H9 (cell line): ENCODE results near the gene CD46. TPM values are rescaled to one million over a fixed set of nuclear protein-coding genes. Genes with fewer than 3 reads are reported as not detected.
A peak's percentile ranks its signal among the peaks of the same experiment; 100 is the strongest.
"Not testable (repeated sequence)": the region's sequence is repeated elsewhere in the genome, so short reads cannot be mapped to it uniquely, and the experiment has no call there.

Source experiments
- DNase-seq: peaks from one replicate; pipeline ENCODE4 v3.0.0-alpha.2; 2017
- H2AFZ ChIP-seq: one replicate; pipeline ENCODE4 v1.6.1; 2013; ENCODE audit warnings: mild to moderate bottlenecking, low read length, control low read depth, moderate library complexity
- H2AK5ac ChIP-seq: 2 replicates; pipeline ENCODE4 v1.6.1; 2013; ENCODE audit warnings: low read length, control low read depth, mixed read lengths; ENCODE audit not compliant: insufficient read length
- H2BK120ac ChIP-seq: one replicate; pipeline ENCODE4 v1.6.1; 2013; ENCODE audit warnings: low read depth, mild to moderate bottlenecking, low read length, control low read depth, inconsistent platforms; ENCODE audit not compliant: poor library complexity, severe bottlenecking
- H2BK12ac ChIP-seq: 2 replicates; pipeline ENCODE4 v1.6.1; 2013; ENCODE audit warnings: low read length, control low read depth, mixed read lengths, low read depth; ENCODE audit not compliant: insufficient read length
- H2BK15ac ChIP-seq: 2 replicates; pipeline ENCODE4 v1.6.1; 2013; ENCODE audit warnings: low read depth, low read length, control low read depth
- H2BK20ac ChIP-seq: one replicate; pipeline ENCODE4 v1.6.1; 2013; ENCODE audit warnings: low read depth, mild to moderate bottlenecking, low read length, control low read depth, inconsistent platforms; ENCODE audit not compliant: poor library complexity, severe bottlenecking
- H2BK5ac ChIP-seq: 2 replicates; pipeline ENCODE4 v1.6.1; 2013; ENCODE audit warnings: low read length, control low read depth, mixed read lengths; ENCODE audit not compliant: insufficient read length
- H3K14ac ChIP-seq: 2 replicates; pipeline ENCODE4 v1.6.1; 2013; ENCODE audit warnings: low read length, control low read depth; ENCODE audit not compliant: insufficient read depth
- H3K18ac ChIP-seq: 2 replicates; pipeline ENCODE4 v1.6.1; 2013; ENCODE audit warnings: low read depth, mild to moderate bottlenecking, mixed read lengths, low read length, control low read depth; ENCODE audit not compliant: insufficient read length
- H3K23ac ChIP-seq: 2 replicates; pipeline ENCODE4 v1.6.1; 2013; ENCODE audit warnings: low read length, control low read depth, mixed read lengths, low read depth; ENCODE audit not compliant: insufficient read length
- H3K23me2 ChIP-seq: 2 replicates; pipeline ENCODE4 v1.6.1; 2013; ENCODE audit warnings: low read depth, mild to moderate bottlenecking, mixed read lengths, low read length, control low read depth; ENCODE audit not compliant: insufficient read length, poor library complexity, severe bottlenecking
- H3K27ac ChIP-seq: 2 replicates; pipeline ENCODE4 v1.5.1; 2013; ENCODE audit warnings: low read length, control low read depth, mixed read lengths, low read depth; ENCODE audit not compliant: insufficient read length
- H3K27me3 ChIP-seq: 2 replicates; pipeline ENCODE4 v1.6.1; 2013; ENCODE audit warnings: low read length, control low read depth, inconsistent platforms; ENCODE audit not compliant: insufficient read depth
- H3K4ac ChIP-seq: 2 replicates; pipeline ENCODE4 v1.6.1; 2013; ENCODE audit warnings: low read depth, mild to moderate bottlenecking, control low read depth, inconsistent platforms, low read length, moderate library complexity
- H3K4me1 ChIP-seq: 2 replicates; pipeline ENCODE4 v1.6.1; 2013; ENCODE audit warnings: low read length, control low read depth, inconsistent platforms; ENCODE audit not compliant: insufficient read depth
- H3K4me2 ChIP-seq: 2 replicates; pipeline ENCODE4 v1.6.1; 2013; ENCODE audit warnings: low read length, control low read depth, mixed read lengths; ENCODE audit not compliant: insufficient read length, insufficient read depth
- H3K56ac ChIP-seq: 2 replicates; pipeline ENCODE4 v1.6.1; 2013; ENCODE audit warnings: low read depth, mild to moderate bottlenecking, mixed read lengths, low read length, control low read depth; ENCODE audit not compliant: insufficient read length
- H3K79me1 ChIP-seq: 2 replicates; pipeline ENCODE4 v1.6.1; 2013; ENCODE audit warnings: low read depth, mild to moderate bottlenecking, moderate library complexity, low read length, control low read depth, inconsistent platforms; ENCODE audit not compliant: insufficient read depth, poor library complexity, severe bottlenecking
- H3K79me2 ChIP-seq: 2 replicates; pipeline ENCODE4 v1.6.1; 2013; ENCODE audit warnings: low read length, control low read depth, inconsistent platforms; ENCODE audit not compliant: insufficient read depth
- H3K9ac ChIP-seq: 2 replicates; pipeline ENCODE4 v1.6.1; 2013; ENCODE audit warnings: low read length, control low read depth, mixed read lengths; ENCODE audit not compliant: insufficient read length; ENCODE audit errors: extremely low read depth
- H3K9me3 ChIP-seq: one replicate; pipeline ENCODE4 v1.6.1; 2013; ENCODE audit warnings: low read depth, low read length, inconsistent platforms; ENCODE audit not compliant: control insufficient read depth
- H3T11ph ChIP-seq: one replicate; pipeline ENCODE4 v1.6.1; 2013; ENCODE audit warnings: mild to moderate bottlenecking, low read length, control low read depth, inconsistent platforms
- H4K20me1 ChIP-seq: one replicate; pipeline ENCODE4 v1.6.1; 2013; ENCODE audit not compliant: control insufficient read depth, insufficient read length, insufficient read depth
- H4K5ac ChIP-seq: 2 replicates; pipeline ENCODE4 v1.6.1; 2013; ENCODE audit warnings: low read depth, mild to moderate bottlenecking, mixed read lengths, low read length, control low read depth; ENCODE audit not compliant: insufficient read length
- H4K8ac ChIP-seq: replicated peaks from 2 replicates; pipeline ENCODE4 v1.6.1; 2013; ENCODE audit warnings: low read length, control low read depth, mixed read lengths, low read depth; ENCODE audit not compliant: insufficient read length
- H4K91ac ChIP-seq: 2 replicates; pipeline ENCODE4 v1.6.1; 2013; ENCODE audit warnings: low read depth, mild to moderate bottlenecking, moderate library complexity, mixed read lengths, low read length, control low read depth; ENCODE audit not compliant: insufficient read length
- H3K27ac Mint-ChIP-seq, 3 experiments: 2 replicates in 2 of 3; 3 replicates in 1 of 3; pipeline ENCODE4 v1.8.0; 2020 to 2021; ENCODE audit warnings: mixed read lengths in 3 of 3, mild to moderate bottlenecking in 1 of 3, moderate library complexity in 1 of 3
- H3K27me3 Mint-ChIP-seq: 2 replicates; pipeline ENCODE4 v1.8.0; 2021; ENCODE audit warnings: low read depth, mild to moderate bottlenecking, moderate library complexity, mixed read lengths
- H3K36me3 Mint-ChIP-seq, 3 experiments: 2 replicates in 2 of 3; 3 replicates in 1 of 3; pipeline ENCODE4 v1.8.0; 2020 to 2021; ENCODE audit warnings: low read depth in 3 of 3, mixed read lengths in 3 of 3; ENCODE audit not compliant: insufficient read depth in 1 of 3
- H3K4me1 Mint-ChIP-seq, 2 experiments: 2 replicates each; pipeline ENCODE4 v1.8.0; 2020; ENCODE audit warnings: mixed read lengths in 2 of 2
- H3K4me3 Mint-ChIP-seq, 2 experiments: 2 replicates in 1 of 2; 3 replicates in 1 of 2; pipeline ENCODE4 v1.8.0; 2020 to 2021; ENCODE audit warnings: mild to moderate bottlenecking in 2 of 2, mixed read lengths in 2 of 2, moderate library complexity in 1 of 2
- H3K9me3 Mint-ChIP-seq, 2 experiments: 2 replicates in 1 of 2; 3 replicates in 1 of 2; pipeline ENCODE4 v1.8.0; 2020; ENCODE audit warnings: mild to moderate bottlenecking in 2 of 2, mixed read lengths in 2 of 2, moderate library complexity in 1 of 2
- WGBS: extraction: QIAGEN DNeasy Blood & Tissue Kit; methylation state at CpG from one replicate; pipeline ENCODE4 v1.1.7; 2013; ENCODE audit warnings: missing lambda C conversion rate, low lambda C conversion rate, mixed read lengths; ENCODE audit not compliant: insufficient read length; ENCODE audit errors: extremely low coverage; 5-methylcytosine and 5-hydroxymethylcytosine counted together
- total RNA-seq: library from RNA; stranded (reverse); gene quantifications from 2 replicates; pipeline ENCODE4 v1.2.1, GENCODE V29; 2021

CD46 gene
- total RNA-seq, 1 experiment from 2014 or later, result 89.2 TPM

DNA sequence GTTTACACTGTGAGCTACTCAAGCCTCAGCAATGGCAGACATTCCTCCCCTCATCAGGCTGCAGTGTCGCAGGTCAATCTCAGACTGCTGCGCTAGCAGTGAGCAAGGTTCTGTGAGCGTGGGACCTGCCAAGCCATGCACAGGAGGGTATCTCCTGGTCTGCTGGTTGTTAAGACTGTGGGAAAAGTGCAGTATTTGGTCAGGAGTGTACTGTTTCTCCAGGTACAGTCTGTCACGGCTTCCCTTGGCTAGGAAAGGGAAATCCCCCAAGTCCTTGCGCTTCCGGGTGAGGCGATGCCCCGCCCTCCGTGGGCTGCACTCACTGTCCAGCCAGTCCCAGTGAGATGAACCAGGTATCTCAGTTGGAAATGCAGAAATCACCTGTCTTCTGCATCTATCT, 24.2 kb downstream of the CD46 start:
- not testable (repeated sequence) for H3K18ac ChIP-seq, H3K14ac ChIP-seq, H3T11ph ChIP-seq, H3K4me1 Mint-ChIP-seq, H3K4ac ChIP-seq, H2AFZ ChIP-seq, H2BK20ac ChIP-seq, H3K23me2 ChIP-seq, H4K91ac ChIP-seq, H3K56ac ChIP-seq, H3K79me1 ChIP-seq, H3K79me2 ChIP-seq, H2BK5ac ChIP-seq, H3K4me3 Mint-ChIP-seq, H2BK15ac ChIP-seq, DNase-seq, H3K9ac ChIP-seq, H4K5ac ChIP-seq, H3K27me3 Mint-ChIP-seq, H2BK12ac ChIP-seq, H4K8ac ChIP-seq, H3K23ac ChIP-seq, H3K27ac ChIP-seq, H2BK120ac ChIP-seq, H2AK5ac ChIP-seq, H3K4me2 ChIP-seq, H3K9me3 ChIP-seq, H4K20me1 ChIP-seq, H3K4me1 ChIP-seq, H3K27me3 ChIP-seq
- Mint-ChIP-seq H3K36me3 (peaks cover 66 to 76% (median 74%) of the 10 kb centered on the region in 3 experiments), H3K27ac (peak overlapping the region in 1 of 3 experiments; percentile 14; a peak in 1 of 7 replicates), H3K9me3 (peaks cover 15 to 17% of the 10 kb centered on the region in 2 experiments)
- WGBS, result no CpG with 5 or more reads among the region's 9 CpGs

DNA sequence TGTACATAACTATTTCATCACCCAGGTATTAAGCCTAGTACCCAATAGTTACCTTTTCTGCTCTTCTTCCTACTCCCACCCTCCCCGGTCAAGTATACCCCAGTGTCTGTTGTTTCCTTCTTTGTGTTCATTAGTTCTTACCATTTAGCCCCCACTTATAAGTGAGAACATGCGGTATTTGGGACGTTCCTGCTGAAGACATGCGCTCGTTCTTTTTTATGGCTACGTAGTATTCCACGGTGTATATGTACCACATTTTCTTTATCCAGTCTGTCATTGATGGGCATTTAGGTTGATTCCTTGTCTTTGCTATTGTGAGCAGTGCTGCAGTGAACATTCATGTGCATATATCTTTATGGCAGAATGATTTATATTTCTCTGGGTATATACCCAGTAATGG, 25.6 kb downstream of the CD46 start:
- not testable (repeated sequence) for H3K23me2 ChIP-seq, H4K20me1 ChIP-seq, H3K27me3 Mint-ChIP-seq, H4K5ac ChIP-seq, H3K18ac ChIP-seq, H3K9ac ChIP-seq, H3K9me3 Mint-ChIP-seq, H3K27me3 ChIP-seq, H2BK20ac ChIP-seq, H2BK12ac ChIP-seq, DNase-seq, H3K4me1 ChIP-seq, H2BK15ac ChIP-seq, H3K56ac ChIP-seq, H3K27ac Mint-ChIP-seq, H3K4me1 Mint-ChIP-seq, H2BK5ac ChIP-seq, H3K23ac ChIP-seq, H2BK120ac ChIP-seq, H3K9me3 ChIP-seq, H3K14ac ChIP-seq, H3K79me1 ChIP-seq, H4K8ac ChIP-seq, H3K27ac ChIP-seq, H3K79me2 ChIP-seq, H3K4me3 Mint-ChIP-seq, H3K4ac ChIP-seq, H4K91ac ChIP-seq, H3K4me2 ChIP-seq, H3T11ph ChIP-seq, H2AFZ ChIP-seq, H2AK5ac ChIP-seq
- peaks cover 55 to 67% (median 66%) of the 10 kb centered on the region in 3 experiments for H3K36me3 Mint-ChIP-seq
- WGBS, result no CpG with 5 or more reads among the region's 7 CpGs
